GM18520 (cell line): Measurements from ENCODE around the gene BRCA2.

Source experiments
- ATAC-seq: cut with Tn5 transposase; IDR thresholded peaks from one replicate; pipeline ENCODE4 v1.9.1; 2021; ENCODE audit not compliant: unreplicated experiment

Gene BRCA2, protein sequence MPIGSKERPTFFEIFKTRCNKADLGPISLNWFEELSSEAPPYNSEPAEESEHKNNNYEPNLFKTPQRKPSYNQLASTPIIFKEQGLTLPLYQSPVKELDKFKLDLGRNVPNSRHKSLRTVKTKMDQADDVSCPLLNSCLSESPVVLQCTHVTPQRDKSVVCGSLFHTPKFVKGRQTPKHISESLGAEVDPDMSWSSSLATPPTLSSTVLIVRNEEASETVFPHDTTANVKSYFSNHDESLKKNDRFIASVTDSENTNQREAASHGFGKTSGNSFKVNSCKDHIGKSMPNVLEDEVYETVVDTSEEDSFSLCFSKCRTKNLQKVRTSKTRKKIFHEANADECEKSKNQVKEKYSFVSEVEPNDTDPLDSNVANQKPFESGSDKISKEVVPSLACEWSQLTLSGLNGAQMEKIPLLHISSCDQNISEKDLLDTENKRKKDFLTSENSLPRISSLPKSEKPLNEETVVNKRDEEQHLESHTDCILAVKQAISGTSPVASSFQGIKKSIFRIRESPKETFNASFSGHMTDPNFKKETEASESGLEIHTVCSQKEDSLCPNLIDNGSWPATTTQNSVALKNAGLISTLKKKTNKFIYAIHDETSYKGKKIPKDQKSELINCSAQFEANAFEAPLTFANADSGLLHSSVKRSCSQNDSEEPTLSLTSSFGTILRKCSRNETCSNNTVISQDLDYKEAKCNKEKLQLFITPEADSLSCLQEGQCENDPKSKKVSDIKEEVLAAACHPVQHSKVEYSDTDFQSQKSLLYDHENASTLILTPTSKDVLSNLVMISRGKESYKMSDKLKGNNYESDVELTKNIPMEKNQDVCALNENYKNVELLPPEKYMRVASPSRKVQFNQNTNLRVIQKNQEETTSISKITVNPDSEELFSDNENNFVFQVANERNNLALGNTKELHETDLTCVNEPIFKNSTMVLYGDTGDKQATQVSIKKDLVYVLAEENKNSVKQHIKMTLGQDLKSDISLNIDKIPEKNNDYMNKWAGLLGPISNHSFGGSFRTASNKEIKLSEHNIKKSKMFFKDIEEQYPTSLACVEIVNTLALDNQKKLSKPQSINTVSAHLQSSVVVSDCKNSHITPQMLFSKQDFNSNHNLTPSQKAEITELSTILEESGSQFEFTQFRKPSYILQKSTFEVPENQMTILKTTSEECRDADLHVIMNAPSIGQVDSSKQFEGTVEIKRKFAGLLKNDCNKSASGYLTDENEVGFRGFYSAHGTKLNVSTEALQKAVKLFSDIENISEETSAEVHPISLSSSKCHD (N-terminal part only)

DNA sequence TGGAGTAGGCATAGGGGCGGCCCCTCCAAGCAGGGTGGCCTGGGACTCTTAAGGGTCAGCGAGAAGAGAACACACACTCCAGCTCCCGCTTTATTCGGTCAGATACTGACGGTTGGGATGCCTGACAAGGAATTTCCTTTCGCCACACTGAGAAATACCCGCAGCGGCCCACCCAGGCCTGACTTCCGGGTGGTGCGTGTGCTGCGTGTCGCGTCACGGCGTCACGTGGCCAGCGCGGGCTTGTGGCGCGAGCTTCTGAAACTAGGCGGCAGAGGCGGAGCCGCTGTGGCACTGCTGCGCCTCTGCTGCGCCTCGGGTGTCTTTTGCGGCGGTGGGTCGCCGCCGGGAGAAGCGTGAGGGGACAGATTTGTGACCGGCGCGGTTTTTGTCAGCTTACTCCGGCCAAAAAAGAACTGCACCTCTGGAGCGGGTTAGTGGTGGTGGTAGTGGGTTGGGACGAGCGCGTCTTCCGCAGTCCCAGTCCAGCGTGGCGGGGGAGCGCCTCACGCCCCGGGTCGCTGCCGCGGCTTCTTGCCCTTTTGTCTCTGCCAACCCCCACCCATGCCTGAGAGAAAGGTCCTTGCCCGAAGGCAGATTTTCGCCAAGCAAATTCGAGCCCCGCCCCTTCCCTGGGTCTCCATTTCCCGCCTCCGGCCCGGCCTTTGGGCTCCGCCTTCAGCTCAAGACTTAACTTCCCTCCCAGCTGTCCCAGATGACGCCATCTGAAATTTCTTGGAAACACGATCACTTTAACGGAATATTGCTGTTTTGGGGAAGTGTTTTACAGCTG, at the start of gene BRCA2, which contains the start of gene ZAR1L:
BRCA2 (plus strand) TSS at position 271 of the 790 bp plus-strand sequence. CDS start 953 bp downstream, outside the sequence.
ZAR1L (minus strand) TSS at position 126 of the 790 bp plus-strand sequence. CDS start 3,438 bp downstream, outside the sequence.
- peak; percentile 88 for ATAC-seq

DNA sequence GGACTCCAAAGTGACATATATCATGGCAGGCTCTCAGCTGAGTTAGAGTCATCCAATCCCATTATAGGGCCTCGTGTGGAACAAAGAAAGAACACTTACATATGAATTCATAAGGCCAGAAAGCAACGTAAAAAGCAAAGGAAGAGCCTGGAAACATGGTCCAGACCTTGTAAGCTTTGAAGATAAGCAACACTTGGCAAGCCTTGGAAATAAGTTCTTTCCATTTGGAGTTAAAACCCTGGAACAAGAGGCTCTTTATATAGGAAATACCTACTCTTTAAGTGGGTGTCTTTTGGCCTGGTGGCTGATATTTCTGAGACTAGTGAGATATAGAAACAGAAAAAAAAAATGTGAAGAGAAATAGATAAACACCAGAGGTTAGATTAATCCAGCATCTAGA, 49.6 kb upstream of the BRCA2 start:
- no peak for ATAC-seq

DNA sequence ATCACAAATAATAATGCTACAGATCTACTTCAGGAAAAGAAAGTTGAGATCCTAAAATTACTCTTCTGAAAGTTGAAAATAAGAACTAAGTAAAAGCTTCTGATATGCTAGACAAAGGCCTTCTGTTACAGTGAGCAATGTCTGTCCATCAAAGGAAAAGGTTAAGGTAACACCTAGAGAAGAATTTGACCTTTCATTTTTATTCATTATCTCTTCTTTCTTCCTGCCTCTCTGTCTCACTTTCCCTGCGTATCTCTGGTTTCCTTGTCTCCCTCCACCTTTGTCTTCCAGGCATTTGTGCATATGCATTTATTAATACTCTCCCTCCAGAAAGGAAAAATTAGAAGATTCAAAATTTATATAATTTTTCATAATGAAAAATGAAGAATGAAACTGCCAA, 49.2 kb upstream of the BRCA2 start:
- ATAC-seq: no peak

DNA sequence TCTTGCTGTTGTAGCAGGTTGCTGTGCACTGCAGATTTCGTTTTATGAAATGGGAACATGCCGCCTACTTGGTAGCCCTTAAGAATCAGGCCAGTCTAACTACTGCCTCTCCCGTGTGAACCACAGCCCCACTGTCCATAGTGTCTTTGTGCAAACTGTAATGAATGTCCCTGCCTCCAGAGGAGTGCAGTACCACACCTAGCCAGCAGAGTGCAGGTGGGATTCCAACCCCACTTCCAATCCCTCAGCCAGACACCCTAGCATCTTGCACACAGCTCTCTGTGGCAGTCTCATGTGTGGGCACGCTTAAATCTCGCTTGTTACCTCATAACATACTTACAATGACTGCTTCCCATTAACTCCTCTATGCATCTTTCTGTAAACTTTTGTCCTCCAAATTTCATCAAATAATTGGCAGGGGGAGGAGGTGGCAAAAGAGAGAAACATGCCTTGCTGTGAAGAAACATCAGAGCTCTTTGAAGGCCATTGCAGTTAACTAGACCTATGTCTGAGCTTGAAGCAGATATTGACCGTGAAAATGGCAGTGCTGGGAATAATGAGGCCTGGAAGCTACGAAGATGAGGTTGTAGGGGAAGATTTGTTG, 47.4 kb upstream of the BRCA2 start:
- no peak for ATAC-seq

DNA sequence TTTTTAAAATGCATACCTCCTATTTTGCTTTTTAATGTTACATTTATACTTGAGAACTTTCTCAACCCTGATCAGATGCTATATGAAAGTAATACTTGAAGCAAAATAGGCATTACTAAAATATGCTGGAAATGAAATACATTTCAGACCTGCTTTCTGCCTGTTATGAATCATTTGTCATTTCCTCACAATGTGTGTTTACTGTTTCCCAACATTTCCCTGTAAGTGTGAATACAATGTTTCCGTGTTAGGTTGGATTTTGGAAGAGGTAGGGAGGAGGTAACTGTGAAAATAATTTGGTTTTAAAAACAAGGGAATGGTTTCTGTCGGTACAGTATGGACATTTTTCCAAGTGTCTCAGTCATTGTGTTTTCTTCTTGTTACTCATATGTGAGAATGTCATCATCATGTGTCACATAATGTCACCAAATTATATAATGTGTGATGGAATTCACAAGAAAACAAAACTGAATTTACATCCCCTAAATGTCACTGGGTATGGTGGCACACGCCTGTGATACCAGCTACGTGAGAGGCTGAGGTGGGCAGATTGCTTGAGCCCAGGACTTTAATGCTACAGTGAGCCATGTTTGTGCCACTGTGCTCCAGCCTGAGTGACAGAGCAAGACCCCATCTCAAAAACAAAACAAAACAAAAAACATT, 43.2 kb upstream of the BRCA2 start:
- ATAC-seq: no peak

DNA sequence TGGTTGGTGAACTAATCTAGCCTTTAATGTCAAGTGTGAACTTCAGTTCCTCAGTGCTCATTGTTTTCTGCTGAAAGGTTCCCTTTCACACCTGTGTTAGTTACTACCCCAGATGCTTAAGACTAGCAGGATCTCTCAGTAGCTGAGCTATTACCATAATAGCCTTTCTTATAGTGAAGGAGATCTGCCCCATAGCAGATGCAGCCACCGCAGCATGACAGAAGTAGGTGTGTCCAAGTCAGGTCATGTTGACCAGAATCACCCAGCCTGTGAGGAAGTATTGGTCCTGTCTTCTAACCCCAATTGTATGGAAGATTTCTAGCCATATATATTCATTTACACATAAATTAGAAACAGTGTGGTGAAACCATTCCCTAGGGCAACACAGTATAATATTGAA, 37.5 kb upstream of the BRCA2 start:
- ATAC-seq: no peak

DNA sequence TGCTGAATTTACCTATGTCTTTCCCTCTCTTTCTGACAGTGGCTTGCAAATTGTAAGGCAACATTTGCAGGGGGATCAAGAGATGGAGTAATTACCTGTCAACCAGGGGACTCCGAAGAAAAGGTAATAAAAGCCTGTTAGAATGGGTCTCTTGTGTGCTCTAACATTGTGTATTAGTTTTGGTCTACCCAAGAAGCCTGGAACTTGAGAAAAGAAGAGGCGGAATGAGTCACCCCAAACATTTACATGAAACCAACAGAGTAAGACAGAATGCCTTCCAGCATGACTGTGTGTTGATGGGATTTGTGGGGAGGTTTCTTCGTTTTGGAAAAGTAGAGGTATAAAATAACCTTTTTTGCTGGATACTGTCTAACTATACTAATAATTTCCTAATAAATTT, 36.9 kb upstream of the BRCA2 start:
- no peak for ATAC-seq

DNA sequence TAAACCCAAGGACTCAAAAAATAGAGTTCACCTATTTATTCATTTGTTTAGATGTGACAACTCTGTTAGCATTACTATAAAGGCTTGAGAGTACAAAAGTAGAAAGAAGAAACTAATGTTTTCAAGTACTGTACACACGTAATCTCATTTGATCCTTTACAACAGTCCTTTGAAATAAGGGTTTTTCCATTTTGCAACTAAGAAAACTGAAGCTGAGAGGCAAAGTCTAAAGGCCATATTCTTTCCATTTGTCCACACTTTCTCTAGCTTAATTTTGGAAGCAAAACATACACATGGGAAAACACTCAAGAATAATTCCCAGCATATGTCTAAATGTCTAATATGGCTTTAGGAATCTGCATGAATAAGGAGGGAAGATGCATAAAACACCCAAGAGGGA, 34.2 kb upstream of the BRCA2 start:
- no peak for ATAC-seq

DNA sequence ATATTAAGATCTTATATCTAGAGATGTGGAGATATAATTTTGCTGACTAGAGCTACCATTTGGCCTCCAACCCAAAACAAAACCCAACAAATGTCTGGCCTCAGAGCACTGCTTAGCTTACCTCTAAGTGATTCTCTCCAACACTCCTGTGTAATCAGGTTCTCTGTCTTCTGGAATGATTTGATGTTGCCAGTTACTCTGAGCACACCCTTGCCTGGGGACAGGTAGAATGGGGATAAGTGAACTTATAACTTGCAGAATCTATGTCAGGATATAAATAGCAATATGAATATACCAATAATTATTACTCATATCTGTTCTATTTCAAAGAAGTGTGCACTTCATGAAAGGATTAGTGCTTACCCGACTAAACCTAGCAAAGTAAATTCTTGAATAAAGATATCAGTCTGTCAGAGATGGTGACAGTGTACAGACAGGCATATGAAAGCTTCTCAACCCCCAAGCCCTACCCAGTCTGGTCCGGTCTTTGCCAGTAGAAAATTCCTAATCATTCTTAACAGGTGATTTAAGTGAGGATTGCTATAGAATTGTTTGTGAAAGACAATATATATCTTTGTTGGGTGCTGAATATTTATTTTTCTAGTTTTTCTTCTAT, 33.1 kb upstream of the BRCA2 start:
- ATAC-seq: no peak

DNA sequence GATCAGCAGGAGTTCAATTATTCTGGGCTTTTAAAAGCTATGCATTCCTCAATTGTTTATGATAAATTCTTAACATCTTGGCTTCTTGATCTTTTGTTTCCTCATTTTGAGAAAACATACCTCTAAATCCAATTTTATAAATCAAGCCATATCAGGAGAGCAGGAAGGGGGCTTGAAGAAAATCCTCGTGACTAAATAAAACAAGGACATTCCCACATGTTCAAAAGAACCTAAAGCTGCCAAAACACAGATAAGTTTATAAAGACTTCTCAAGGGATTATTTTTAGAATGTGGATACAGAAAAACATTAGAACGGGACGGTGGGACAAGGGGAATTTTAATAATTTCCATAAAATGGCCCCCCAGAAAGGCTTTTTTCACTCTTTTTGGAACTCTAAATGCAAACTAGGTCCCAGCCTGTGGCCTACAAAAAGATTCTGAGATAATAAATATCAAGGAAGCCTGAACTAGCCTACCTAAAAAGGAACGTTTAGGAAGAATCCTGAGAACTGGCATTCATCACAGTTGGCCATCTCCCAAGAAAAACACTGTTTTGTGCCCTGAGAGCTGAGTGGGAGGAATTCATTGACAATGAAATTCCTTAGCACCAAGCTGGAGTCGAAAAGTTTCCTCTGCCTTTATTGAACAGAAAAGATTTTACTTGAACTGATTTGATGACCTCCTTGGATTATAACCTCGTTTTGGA, 30.2 kb upstream of the BRCA2 start:
- no peak for ATAC-seq

DNA sequence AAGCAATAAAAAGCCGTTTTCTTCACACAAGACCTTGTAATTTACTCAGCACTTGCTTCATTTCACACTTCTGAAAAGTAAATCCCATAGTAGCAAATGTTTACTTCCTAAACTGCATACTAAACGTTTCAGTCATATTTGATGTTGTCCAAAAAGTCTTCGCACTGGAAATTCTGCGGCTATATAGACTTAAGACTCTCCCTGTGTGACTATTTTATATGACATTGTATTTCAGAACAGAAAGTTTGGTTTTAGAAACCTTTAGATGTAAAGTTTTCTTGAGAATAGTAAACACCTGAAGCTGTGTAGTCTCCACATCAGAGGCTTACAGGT, 29.7 kb upstream of the BRCA2 start:
- no peak for ATAC-seq

DNA sequence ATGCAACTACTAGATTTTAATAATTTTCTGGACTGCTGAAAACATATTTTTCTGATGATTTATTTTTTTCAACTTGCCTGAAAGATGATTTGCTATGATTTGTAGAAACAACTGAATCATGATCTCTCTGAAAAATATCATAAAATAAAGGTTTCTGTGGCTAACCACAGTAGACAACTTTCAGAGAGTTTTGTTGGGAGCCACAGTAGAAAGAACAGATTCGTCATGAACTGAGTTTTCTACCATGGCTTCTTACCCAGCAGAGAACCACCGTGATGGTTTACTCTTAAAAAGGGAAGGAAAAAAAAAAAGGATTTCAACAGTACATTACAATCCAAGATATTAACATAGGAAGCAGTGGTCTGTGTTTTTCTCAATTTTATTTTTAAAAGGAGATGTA, 18.1 kb upstream of the BRCA2 start:
- no peak for ATAC-seq

DNA sequence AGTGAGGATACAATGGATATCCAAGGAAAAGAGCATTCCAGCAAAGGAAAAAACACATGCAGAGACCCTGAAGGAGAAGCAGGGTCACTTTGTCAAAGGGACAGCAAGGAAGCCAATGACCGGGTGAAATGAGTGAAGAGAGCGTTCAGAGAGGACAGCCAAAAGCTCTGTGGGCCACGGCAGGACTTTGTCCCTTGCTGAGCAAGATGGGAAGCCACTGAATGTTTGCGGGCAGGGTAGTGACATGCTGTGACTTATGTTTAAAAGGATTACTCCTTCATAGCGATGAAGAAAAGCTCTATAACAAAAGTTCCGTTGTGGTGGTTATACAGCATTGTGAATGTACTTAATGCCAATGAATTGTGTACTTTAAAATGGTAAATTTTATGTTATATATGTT, 16.6 kb upstream of the BRCA2 start:
- ATAC-seq: no peak

DNA sequence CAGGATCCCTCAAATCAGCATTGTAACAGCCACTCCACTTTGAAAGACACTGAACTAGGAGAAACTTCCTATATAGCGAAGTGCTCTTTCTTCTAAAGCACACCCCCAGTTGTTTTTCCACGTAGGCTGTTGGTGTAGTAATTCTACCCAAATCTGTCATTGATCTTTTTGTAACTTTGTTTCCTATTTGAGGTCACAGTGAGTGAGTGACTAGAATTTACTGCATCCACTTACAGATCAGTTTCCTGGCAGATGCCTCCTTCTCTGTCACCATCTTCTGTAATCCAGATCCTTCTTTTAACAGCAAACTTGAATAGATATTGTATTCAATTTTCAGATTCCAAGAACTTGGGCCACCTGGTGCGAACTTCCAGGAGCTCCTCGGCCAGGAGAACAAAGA, 15.4 kb upstream of the BRCA2 start:
- ATAC-seq: no peak

DNA sequence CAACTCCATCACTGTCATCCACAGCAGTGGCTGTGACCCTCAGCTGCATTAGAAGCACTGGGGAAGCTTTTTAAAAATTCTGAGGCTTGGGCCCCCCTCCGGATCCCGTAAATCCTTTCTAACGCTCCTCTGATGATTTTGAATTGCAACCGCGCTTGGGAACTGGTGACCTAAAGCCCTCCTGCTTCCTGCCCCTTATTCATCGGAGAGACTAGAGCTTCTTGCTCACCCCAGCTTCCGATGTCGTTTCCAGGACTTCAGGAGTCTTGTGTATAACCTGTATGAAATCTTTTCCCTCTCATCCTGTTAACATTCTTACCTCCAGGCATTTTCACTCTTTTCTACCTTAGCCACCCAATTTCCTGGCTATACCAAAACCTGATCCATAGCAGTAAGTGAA, 14.9 kb upstream of the BRCA2 start:
- ATAC-seq: no peak

DNA sequence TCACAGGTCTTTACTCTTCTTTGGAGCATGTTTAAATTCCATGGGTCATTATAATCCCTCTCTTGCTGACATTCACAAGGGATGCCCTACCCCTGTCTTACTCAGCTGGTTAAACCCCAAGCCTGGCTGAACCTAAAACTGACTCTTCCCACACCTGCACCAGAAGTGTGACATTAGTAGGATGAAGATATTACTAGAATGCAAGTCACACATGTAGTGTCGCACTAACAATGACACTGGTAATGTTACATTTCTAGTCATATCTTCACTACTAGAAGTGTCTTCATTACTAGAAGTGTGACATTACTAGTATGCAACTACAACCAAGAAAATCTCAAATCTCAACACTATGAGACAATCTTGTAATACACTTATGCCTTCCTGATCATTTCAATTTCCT, 14.4 kb upstream of the BRCA2 start:
- ATAC-seq: no peak

DNA sequence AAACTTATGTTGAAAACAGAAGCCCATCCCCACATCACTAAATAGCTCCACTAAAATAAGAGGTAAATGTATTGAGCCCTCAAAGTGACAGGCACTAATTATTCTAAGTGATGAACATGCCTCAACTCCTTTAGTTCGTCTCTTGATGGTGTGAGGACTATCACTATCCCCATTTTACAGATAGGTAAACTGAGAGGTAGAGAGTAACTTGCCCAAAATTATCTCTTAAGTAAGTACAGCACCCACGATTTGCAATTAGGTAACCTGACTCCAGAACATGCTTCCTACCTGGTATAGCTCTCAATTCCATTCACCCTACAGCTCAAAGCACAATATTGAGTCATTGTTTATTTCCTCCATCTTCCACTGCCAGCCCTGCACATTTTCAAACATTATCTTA, 12.8 kb upstream of the BRCA2 start:
- ATAC-seq: no peak

DNA sequence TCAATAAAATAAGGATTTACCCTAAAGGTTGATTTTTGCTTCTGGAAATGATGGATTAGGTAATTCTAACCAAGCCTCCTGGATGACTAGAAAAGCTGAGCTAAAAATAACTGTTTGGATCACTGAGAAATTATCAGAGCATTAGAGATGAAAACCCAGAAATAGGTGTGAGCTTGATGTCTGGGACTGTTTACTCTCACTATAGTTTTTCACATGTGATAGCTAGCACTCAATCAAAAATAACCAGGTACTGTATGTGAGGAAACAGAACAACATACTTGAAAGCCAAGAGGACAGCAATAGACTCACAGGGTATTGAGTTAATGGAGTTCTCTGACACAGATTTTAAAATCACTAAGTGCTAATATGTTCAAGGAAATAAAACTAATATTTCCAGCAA, 9.7 kb upstream of the BRCA2 start:
- no peak for ATAC-seq
